ENCODE data around the gene PTPRN2. TPM values are rescaled to one million over a fixed set of nuclear protein-coding genes. Genes with fewer than 3 reads are reported as not detected.

The PTPRN2 gene
- total and polyA plus RNA-seq, 9 of the 15 experiments (the other 6 are each of a cell fraction or from before 2014, with no cell fraction given) = not detected

GRCh38 chr7:157908006-157908782 is 679.4 kb downstream of the PTPRN2 start (continued):
- TF ChIP-seq, protein P1, sequence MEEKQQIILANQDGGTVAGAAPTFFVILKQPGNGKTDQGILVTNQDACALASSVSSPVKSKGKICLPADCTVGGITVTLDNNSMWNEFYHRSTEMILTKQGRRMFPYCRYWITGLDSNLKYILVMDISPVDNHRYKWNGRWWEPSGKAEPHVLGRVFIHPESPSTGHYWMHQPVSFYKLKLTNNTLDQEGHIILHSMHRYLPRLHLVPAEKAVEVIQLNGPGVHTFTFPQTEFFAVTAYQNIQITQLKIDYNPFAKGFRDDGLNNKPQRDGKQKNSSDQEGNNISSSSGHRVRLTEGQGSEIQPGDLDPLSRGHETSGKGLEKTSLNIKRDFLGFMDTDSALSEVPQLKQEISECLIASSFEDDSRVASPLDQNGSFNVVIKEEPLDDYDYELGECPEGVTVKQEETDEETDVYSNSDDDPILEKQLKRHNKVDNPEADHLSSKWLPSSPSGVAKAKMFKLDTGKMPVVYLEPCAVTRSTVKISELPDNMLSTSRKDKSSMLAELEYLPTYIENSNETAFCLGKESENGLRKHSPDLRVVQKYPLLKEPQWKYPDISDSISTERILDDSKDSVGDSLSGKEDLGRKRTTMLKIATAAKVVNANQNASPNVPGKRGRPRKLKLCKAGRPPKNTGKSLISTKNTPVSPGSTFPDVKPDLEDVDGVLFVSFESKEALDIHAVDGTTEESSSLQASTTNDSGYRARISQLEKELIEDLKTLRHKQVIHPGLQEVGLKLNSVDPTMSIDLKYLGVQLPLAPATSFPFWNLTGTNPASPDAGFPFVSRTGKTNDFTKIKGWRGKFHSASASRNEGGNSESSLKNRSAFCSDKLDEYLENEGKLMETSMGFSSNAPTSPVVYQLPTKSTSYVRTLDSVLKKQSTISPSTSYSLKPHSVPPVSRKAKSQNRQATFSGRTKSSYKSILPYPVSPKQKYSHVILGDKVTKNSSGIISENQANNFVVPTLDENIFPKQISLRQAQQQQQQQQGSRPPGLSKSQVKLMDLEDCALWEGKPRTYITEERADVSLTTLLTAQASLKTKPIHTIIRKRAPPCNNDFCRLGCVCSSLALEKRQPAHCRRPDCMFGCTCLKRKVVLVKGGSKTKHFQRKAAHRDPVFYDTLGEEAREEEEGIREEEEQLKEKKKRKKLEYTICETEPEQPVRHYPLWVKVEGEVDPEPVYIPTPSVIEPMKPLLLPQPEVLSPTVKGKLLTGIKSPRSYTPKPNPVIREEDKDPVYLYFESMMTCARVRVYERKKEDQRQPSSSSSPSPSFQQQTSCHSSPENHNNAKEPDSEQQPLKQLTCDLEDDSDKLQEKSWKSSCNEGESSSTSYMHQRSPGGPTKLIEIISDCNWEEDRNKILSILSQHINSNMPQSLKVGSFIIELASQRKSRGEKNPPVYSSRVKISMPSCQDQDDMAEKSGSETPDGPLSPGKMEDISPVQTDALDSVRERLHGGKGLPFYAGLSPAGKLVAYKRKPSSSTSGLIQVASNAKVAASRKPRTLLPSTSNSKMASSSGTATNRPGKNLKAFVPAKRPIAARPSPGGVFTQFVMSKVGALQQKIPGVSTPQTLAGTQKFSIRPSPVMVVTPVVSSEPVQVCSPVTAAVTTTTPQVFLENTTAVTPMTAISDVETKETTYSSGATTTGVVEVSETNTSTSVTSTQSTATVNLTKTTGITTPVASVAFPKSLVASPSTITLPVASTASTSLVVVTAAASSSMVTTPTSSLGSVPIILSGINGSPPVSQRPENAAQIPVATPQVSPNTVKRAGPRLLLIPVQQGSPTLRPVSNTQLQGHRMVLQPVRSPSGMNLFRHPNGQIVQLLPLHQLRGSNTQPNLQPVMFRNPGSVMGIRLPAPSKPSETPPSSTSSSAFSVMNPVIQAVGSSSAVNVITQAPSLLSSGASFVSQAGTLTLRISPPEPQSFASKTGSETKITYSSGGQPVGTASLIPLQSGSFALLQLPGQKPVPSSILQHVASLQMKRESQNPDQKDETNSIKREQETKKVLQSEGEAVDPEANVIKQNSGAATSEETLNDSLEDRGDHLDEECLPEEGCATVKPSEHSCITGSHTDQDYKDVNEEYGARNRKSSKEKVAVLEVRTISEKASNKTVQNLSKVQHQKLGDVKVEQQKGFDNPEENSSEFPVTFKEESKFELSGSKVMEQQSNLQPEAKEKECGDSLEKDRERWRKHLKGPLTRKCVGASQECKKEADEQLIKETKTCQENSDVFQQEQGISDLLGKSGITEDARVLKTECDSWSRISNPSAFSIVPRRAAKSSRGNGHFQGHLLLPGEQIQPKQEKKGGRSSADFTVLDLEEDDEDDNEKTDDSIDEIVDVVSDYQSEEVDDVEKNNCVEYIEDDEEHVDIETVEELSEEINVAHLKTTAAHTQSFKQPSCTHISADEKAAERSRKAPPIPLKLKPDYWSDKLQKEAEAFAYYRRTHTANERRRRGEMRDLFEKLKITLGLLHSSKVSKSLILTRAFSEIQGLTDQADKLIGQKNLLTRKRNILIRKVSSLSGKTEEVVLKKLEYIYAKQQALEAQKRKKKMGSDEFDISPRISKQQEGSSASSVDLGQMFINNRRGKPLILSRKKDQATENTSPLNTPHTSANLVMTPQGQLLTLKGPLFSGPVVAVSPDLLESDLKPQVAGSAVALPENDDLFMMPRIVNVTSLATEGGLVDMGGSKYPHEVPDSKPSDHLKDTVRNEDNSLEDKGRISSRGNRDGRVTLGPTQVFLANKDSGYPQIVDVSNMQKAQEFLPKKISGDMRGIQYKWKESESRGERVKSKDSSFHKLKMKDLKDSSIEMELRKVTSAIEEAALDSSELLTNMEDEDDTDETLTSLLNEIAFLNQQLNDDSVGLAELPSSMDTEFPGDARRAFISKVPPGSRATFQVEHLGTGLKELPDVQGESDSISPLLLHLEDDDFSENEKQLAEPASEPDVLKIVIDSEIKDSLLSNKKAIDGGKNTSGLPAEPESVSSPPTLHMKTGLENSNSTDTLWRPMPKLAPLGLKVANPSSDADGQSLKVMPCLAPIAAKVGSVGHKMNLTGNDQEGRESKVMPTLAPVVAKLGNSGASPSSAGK (IDR thresholded peaks at IDR 0.05) = no peak
- TF ChIP-seq ATF3 (IDR thresholded peaks at IDR 0.05) (peak; percentile 60), ATF3 (CRISPR knock-in tag; conservative IDR thresholded peaks at IDR 0.05) (no peak), RBM34 (IDR thresholded peaks at IDR 0.05; ENCODE audit: borderline replicate concordance, insufficient read depth, low read length) (no peak), HEY1 (CRISPR knock-in tag; IDR thresholded peaks at IDR 0.05; ENCODE audit: borderline replicate concordance) (no peak), TCF7 (IDR thresholded peaks at IDR 0.05; ENCODE audit: borderline replicate concordance) (no peak)
